Measurements from ENCODE around the gene TRIP13. TPM values are rescaled to one million over a fixed set of nuclear protein-coding genes. Genes with fewer than 3 reads are reported as not detected.

Gene TRIP13
- total and polyA plus RNA-seq, 9 of the 15 experiments (the other 6 are each of a cell fraction or from before 2014, with no cell fraction given), result 24.1 to 116 (median 53.2) TPM

- TF ChIP-seq RFX5 (IDR thresholded peaks at IDR 0.05; ENCODE audit: low read depth, low read length) (no peak), PCBP1 (IDR thresholded peaks at IDR 0.05; ENCODE audit: low read depth, low read length, poor library complexity, severe bottlenecking) (no peak), RAD51 (IDR thresholded peaks at IDR 0.05; ENCODE audit: borderline replicate concordance, low read depth) (no peak), SRSF3 (IDR thresholded peaks at IDR 0.05; ENCODE audit: insufficient read depth, low read length) (no peak), CREB1 (IDR thresholded peaks at IDR 0.05) (no peak), CREB1 (CRISPR knock-in tag; IDR thresholded peaks at IDR 0.05) (no peak), TCF7L2 (IDR thresholded peaks at IDR 0.05; ENCODE audit: low read depth, low read length) (no peak), TEAD1 (CRISPR knock-in tag; IDR thresholded peaks at IDR 0.05) (no peak; a peak in 1 of 4 replicates), CBFA2T3 (IDR thresholded peaks at IDR 0.05) (peak; percentile 71), ZNF395 (CRISPR knock-in tag; IDR thresholded peaks at IDR 0.05) (no peak), NKRF (IDR thresholded peaks at IDR 0.05; ENCODE audit: borderline replicate concordance) (no peak), NONO (IDR thresholded peaks at IDR 0.05; ENCODE audit: low read depth in 2 of 2, low read length in 1 of 2) (no peak), ELF2 (CRISPR knock-in tag; IDR thresholded peaks at IDR 0.05) (no peak), BHLHE40 (IDR thresholded peaks at IDR 0.05; ENCODE audit: low read length) (peak; percentile 83), ZNF584 (CRISPR knock-in tag; IDR thresholded peaks at IDR 0.05; ENCODE audit: low read depth) (peak; percentile 67), ZNF695 (CRISPR knock-in tag; IDR thresholded peaks at IDR 0.05) (no peak), FOXO4 (CRISPR knock-in tag; IDR thresholded peaks at IDR 0.05) (no peak), KHSRP (IDR thresholded peaks at IDR 0.05) (no peak), TBP (optimal IDR thresholded peaks at IDR 0.05; ENCODE audit: low read depth, low read length) (no peak), TARDBP (IDR thresholded peaks at IDR 0.05) (0 out of 2 replicates have a peak, but pooled peaks have one; percentile 50), NCOA1 (IDR thresholded peaks at IDR 0.05; ENCODE audit: low read depth) (no peak), PRPF4 (IDR thresholded peaks at IDR 0.05; ENCODE audit: insufficient read depth, low read depth, low read length, poor library complexity, severe bottlenecking) (no peak), MYC (IDR thresholded peaks at IDR 0.05; ENCODE audit: low read depth, low read length) (peak; percentile 77), MYC (CRISPR knock-in tag; IDR thresholded peaks at IDR 0.05; ENCODE audit: borderline replicate concordance, low read depth) (no peak)
Measured at GRCh38 chr5:963673-964531, 71.2 kb downstream of the TRIP13 start (continued).

Data from K562 (cell line).